Measurements from ENCODE around the gene KRTAP20-4. TPM values are rescaled to one million over a fixed set of nuclear protein-coding genes. Genes with fewer than 3 reads are reported as not detected.

The KRTAP20-4 gene
- total RNA-seq, 1 experiment from 2014 or later = not detected

GRCh38 chr21:30580132-30580531, 40.3 kb upstream of the KRTAP20-4 start:
- no peak overlapping the region for H3K4me3 ChIP-seq (ENCODE audit: low read depth, low read length, poor library complexity, severe bottlenecking)
- POLR2A ChIA-PET (ENCODE audit: low non-redundant PET) = no interaction called here
- peaks cover 3% of the 10 kb centered on the region for H3K27me3 ChIP-seq (replicated peaks; ENCODE audit: insufficient read depth, low read depth, low read length, poor library complexity)
- DNase-seq (ENCODE audit: low spot score) = no peak
- TF ChIP-seq EZH2 (IDR thresholded peaks at IDR 0.05; ENCODE audit: borderline replicate concordance, low read depth, low read length, poor library complexity, severe bottlenecking) = no peak
- no peak for TF ChIP-seq CTCF (conservative IDR thresholded peaks at IDR 0.05; ENCODE audit: low read depth, low read length)
- no peaks in the 10 kb centered on the region for H3K4me1 ChIP-seq (ENCODE audit: insufficient read depth, low read length, poor library complexity, severe bottlenecking)
- CTCF ChIA-PET = no interaction called here
- H3K9me3 ChIP-seq (ENCODE audit: low read depth, low read length, poor library complexity, severe bottlenecking) = peaks cover 4% of the 10 kb centered on the region
- no TSS peak for BruUV-seq (replicated peaks)
- intact Hi-C loops (cut with micrococcal nuclease; ENCODE audit: unreplicated experiment) = no loop called here
- no peaks in the 10 kb centered on the region for H3K36me3 ChIP-seq (ENCODE audit: insufficient read depth, low read length, poor library complexity, severe bottlenecking)
- H3K27ac ChIP-seq (ENCODE audit: low read depth, low read length, poor library complexity, severe bottlenecking) = no peak overlapping the region

DNA sequence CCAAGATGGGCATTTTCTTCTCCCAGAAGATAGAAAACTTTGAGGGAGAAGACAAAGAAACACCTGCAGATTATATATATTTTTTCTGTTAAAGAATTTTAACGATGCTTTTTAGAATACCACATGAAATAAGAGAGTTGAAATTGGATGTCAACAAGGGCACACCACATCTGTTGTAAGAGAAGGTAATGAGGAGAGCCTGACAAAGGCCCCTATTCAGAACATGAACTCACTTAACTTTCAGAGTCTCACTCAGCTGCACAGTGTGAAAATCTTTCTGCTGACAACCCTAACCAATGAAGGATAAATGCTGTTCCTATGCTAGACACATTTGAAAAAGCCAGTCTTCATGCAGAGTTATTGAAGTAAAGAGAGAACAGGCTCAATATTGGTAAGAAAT, 37.6 kb upstream of the KRTAP20-4 start:
- Histone ChIP-seq H3K4me3 (ENCODE audit: low read depth, low read length, poor library complexity, severe bottlenecking) (no peak overlapping the region), H3K9me3 (ENCODE audit: low read depth, low read length, poor library complexity, severe bottlenecking) (peaks cover 4% of the 10 kb centered on the region), H3K27ac (ENCODE audit: low read depth, low read length, poor library complexity, severe bottlenecking) (no peak overlapping the region), H3K36me3 (ENCODE audit: insufficient read depth, low read length, poor library complexity, severe bottlenecking) (no peaks in the 10 kb centered on the region), H3K27me3 (replicated peaks; ENCODE audit: insufficient read depth, low read depth, low read length, poor library complexity) (peaks cover 3% of the 10 kb centered on the region), H3K4me1 (ENCODE audit: insufficient read depth, low read length, poor library complexity, severe bottlenecking) (no peaks in the 10 kb centered on the region)
- intact Hi-C loops (cut with micrococcal nuclease; ENCODE audit: unreplicated experiment) = no loop called here
- no TSS peak for BruUV-seq (replicated peaks)
- no peak for TF ChIP-seq EZH2 (IDR thresholded peaks at IDR 0.05; ENCODE audit: borderline replicate concordance, low read depth, low read length, poor library complexity, severe bottlenecking)
- no peak for TF ChIP-seq CTCF (conservative IDR thresholded peaks at IDR 0.05; ENCODE audit: low read depth, low read length)
- CTCF ChIA-PET = interaction anchor here (0.6 kb wide), 1 partner anchor 13 kb away, joined by 3 read pairs; no protein-coding TSS in a partner anchor
- POLR2A ChIA-PET (ENCODE audit: low non-redundant PET) = no interaction called here
- no peak for DNase-seq (ENCODE audit: low spot score)

GRCh38 chr21:30590297-30590696, 30.1 kb upstream of the KRTAP20-4 start, which contains the start of gene KRTAP22-2:
Gene KRTAP22-2 (minus strand): TSS chr21:30590397.
- intact Hi-C loops (cut with micrococcal nuclease; ENCODE audit: unreplicated experiment) = no loop called here
- Histone ChIP-seq H3K4me3 (ENCODE audit: low read depth, low read length, poor library complexity, severe bottlenecking) (no peak within 1 kb of the TSS), H3K36me3 (ENCODE audit: insufficient read depth, low read length, poor library complexity, severe bottlenecking) (no peaks in the 10 kb centered on the region), H3K27me3 (replicated peaks; ENCODE audit: insufficient read depth, low read depth, low read length, poor library complexity) (no peaks in the 10 kb centered on the region), H3K27ac (ENCODE audit: low read depth, low read length, poor library complexity, severe bottlenecking) (no peak within 1 kb of the TSS), H3K4me1 (ENCODE audit: insufficient read depth, low read length, poor library complexity, severe bottlenecking) (no peaks in the 10 kb centered on the region), H3K9me3 (ENCODE audit: low read depth, low read length, poor library complexity, severe bottlenecking) (no peaks in the 10 kb centered on the region)
- CTCF ChIA-PET = no interaction called here
- POLR2A ChIA-PET (ENCODE audit: low non-redundant PET) = no interaction called here
- BruUV-seq (replicated peaks) = no TSS peak
- TF ChIP-seq EZH2 (IDR thresholded peaks at IDR 0.05; ENCODE audit: borderline replicate concordance, low read depth, low read length, poor library complexity, severe bottlenecking) = no peak
- TF ChIP-seq CTCF (conservative IDR thresholded peaks at IDR 0.05; ENCODE audit: low read depth, low read length) = no peak
- no peak for DNase-seq (ENCODE audit: low spot score)
